ELR (cell line): ENCODE results near the gene CBR3.
"Not testable (repeated sequence)": the region's sequence is repeated elsewhere in the genome, so short reads cannot be mapped to it uniquely, and the experiment has no call there.

ENCODE experiments used
- DNase-seq: peaks from one replicate; pipeline ENCODE4 v3.0.0-alpha.2; 2015; ENCODE audit warnings: low read depth

CBR3 gene

DNA sequence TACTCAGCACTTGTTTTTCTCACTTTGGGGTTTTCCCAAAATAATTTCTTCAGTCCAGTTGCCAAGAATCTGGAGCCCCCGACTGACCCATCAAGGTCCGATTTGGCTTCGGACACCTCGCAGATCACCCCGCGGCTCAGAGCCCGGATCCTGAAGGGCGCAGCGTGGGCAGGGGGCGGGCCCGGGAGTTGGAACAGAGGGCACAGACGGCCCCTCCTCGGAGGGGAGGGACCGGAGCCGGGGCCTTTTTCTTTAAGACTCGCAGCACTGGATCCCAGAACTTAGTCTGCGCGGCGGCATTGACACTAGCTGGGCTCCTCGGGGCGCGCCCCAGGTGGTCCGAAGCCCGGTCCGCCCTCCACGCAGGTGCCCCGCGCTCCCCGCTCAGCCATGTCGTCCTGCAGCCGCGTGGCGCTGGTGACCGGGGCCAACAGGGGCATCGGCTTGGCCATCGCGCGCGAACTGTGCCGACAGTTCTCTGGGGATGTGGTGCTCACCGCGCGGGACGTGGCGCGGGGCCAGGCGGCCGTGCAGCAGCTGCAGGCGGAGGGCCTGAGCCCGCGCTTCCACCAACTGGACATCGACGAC is at the start of gene CBR3:
TSS of gene CBR3 (plus strand) at position 277 of the 588 bp plus-strand sequence. CDS start at position 391, 114 bp downstream.
- DNase-seq: peak; percentile 70

DNA sequence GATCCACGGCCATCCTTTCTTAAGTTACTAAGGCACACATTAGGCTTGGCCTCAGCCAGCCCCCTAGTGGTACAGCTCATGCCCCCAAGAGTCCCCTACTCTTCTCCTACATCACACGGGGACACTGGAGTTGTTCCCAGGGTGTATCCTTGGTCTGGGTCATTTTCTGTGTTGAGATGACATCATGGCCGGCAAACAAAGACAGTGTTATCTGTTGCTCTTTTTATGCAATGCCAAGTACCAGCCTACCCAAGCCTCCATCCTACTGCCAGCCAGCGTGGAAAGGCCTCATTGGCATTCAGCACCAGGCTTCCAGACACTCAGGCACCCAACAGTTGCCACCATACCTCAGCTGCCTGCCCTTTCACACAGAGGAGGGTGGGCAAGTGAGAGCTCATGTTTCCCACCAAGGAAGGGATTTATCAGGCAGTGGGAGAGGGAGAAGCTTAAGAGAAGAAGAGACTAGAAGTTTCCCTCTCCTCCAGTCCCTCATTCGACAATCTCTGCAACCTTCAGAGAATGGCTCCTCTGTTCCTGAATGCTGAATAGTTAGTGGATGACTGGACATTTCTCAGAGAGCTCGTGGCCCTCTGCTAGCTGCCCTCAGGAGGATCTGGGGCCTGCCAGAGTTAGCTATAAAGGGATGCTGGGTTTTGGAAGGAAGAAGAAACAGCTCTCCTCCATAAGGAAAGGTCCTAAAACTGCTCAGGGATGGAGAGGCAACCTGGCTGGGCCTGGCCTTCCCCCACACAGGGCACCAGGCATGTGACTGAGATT is 47.3 kb upstream of the CBR3 start:
- peak; percentile 34 for DNase-seq

- no peak for DNase-seq
Measured at GRCh38 chr21:36089946-36090345, 44.9 kb upstream of the CBR3 start.

- DNase-seq: peak; percentile 20
Measured at GRCh38 chr21:36092681-36093080, 42.2 kb upstream of the CBR3 start.

DNA sequence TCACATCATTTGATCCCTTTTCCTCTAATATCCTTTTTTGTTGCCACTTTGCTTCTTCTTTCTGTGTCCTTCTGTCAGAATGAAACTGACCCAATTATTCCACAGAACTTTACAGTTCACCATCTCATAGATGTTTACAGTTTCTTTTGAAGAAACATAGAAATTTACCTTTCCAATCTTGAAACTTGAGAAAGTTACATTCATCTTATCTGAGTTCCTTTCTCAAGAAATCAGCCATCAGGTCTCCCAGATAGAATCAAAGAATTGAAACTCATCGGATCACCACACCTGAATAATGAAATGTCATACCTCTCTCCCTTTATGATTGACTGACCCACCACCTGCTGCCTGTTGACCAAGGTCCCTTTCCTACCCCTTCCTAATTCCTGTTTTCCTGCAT is 41.4 kb upstream of the CBR3 start:
- no peak for DNase-seq

DNA sequence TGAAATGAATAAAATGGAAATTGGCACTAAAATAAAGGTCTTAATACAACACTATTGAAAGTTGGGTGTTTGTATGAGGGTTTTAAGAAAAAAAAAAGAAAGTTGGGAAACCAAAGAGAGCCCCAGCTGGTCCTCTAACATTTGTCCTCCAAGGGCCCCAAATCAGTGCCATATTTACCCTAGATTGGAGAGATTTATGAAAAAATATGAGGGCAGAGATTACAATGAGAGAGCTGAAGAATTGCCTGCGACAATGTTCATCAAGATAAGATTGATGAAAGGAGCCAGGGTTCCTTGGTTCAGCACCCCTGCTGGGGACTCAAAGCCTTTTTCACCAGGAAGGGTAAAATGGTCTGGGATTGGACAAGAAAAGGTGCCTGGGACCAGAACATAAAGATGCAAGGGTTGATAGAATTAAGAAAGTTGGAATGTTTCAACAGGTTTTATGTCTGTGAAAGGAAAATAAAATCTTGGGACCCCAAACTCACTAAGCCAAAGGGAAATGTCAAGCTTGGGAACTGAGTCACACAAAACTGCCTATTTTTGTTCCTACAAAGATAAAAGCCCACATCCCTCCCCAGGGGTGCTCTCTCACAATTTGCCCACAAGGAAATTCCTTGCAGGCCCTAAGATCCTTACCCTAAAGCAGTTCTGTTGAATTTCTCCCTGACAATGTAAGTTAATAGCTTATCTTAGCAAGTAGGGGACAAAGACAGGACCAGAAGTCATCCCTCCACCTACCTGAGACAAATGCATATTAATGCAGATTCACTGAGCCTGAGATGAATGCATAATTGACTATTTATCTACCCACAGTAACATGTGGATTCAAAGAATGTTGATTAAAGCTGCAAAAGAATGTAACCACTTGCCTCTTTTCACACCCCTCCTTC is 38.2 kb upstream of the CBR3 start:
- DNase-seq: no peak

DNA sequence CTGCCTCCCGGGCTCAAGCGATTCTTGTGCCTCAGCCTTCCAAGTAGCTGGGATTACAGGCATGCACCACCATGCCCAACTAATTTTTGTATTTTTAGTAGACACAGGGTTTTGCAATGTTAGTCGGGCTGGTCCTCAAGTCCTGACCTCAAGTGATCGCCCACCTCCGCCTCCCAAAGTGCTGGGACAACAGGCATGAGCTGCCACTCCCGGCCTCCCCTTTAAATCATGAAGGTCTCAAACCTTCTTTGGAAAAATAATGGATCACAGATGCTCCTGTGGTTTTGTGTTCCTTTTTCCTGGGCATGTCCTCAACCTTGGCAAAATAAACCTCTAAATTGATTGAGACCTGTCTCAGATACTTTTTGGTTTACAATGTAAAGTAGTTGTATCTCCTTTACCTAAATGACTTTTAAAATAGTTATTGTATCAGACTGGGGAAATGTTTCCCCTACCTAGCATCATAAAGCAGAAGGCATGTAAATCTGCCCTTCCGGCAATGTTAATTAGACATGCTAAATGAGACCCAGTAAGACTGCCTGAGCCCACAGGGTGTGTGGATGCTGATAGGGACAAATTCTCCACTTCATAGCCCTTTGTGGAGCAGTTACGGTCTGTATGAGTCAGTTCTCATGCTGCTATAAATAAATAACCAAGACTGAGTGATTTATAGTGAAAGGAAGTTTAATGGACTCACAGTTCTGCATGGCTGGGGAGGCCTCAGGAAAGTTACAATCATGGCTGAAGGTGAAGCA is 37.3 kb upstream of the CBR3 start:
- DNase-seq: peak; percentile 36

GRCh38 chr21:36098182-36098532 is 36.7 kb upstream of the CBR3 start:
- DNase-seq: no peak

GRCh38 chr21:36099000-36099399 is 35.9 kb upstream of the CBR3 start:
- DNase-seq: no peak

- not testable (repeated sequence) for DNase-seq
Measured at GRCh38 chr21:36099695-36100211, 35.1 kb upstream of the CBR3 start.

GRCh38 chr21:36100971-36101641 is 33.8 kb upstream of the CBR3 start:
- DNase-seq: no peak

- DNase-seq: no peak
Measured at GRCh38 chr21:36103434-36103833, 31.4 kb upstream of the CBR3 start.

GRCh38 chr21:36104317-36105300 is 30.3 kb upstream of the CBR3 start:
- peak; percentile 28 for DNase-seq

GRCh38 chr21:36105327-36105842 is 29.5 kb upstream of the CBR3 start:
- no peak for DNase-seq

DNA sequence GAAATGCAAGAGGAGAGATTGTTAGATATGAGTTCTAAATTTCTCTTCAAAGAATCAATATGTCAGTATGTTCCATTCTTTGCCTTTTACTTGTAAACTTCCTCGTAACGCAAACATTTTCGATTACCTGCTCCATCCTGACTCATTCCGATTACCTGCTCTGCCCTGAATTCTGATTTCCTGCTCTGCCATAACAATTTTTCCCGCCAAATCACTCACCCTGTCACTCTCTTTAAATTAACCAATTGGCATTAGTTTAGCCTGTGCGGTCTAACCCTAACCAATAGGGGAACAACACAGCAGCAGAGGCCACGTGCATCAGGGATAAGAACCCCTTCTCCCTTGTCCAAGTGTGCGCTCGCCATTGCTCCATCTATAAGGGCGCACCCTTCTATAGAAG is 25.0 kb upstream of the CBR3 start:
- DNase-seq: no peak

DNA sequence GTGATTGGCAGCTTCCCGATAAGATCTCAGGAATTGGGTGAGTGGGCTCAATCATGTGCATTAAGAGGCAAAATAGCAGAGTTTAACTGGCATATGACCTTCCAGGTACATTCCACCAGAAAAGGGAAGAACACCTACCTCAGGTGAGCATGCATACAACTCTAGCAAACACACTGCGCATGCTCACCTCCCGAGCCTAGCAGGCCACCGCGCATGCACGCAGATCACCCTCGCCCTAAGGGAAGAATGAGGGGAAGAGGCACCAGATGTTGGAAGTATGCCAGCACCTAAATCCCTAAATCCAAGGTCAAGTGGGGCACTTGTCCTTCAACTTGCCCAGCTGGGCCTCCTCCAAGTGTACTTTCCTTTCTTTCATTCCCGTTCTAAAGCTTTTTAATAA is 23.6 kb upstream of the CBR3 start:
- no peak for DNase-seq

DNA sequence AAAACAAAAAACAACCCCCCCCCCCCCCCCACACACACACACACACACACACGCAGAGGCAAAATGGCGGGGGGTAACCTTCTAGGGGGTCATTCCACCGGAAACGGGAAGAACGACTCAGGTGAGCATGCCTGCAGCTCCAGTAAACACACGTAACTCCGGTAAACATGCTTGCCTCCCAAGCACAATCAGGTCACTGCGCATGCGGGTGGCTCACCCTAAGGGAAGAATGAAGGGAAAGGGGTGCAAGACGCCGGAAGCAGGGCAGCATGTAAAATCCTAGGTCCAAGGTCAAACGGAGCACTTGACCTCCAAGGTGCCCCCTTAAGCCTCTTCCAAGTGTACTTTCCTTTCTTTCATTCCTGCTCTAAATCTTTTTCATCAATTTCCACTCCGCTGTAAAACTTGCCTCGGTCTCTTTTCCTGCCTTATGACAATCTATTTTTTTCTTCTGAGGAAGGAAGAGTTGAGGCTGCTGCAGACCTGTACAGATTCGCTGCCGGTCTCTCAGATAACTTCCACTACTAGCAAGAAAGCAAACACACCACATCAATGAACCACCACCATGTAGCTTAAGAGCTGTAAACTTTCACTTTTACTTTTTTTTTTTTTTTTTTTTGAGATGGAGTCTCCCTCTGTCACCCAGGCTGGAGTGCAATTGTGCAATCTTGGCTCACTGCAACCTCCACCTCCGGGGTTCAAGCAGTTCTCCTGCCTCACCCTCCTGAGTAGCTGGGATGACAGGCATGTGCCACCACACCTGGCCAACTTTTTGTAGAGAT is 21.0 kb upstream of the CBR3 start:
- DNase-seq: no peak

- no peak for DNase-seq
Measured at GRCh38 chr21:36115138-36115730, 19.6 kb upstream of the CBR3 start.
